ENCODE results near the gene ABI3BP.

DNA sequence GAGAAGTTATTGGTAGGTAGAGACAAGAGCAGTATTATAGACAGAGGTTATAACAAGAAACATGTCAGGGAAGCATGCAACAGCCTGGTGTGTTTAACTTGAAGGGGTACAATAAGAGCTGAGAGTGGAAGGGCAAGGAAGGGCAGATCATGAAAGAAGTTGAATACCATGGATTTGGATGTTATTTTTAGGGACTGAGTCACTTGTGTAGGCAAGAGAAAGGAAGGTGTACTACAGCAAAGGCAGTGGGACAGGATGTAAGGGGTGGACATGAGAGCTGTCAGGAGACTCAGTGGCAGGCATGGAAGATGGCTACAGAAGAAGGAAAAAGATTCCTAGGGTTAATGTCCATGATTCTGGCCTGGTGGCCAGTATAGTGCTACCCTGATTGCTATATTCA, 217.6 kb downstream of the ABI3BP start:
- TF ChIP-seq, protein P1, sequence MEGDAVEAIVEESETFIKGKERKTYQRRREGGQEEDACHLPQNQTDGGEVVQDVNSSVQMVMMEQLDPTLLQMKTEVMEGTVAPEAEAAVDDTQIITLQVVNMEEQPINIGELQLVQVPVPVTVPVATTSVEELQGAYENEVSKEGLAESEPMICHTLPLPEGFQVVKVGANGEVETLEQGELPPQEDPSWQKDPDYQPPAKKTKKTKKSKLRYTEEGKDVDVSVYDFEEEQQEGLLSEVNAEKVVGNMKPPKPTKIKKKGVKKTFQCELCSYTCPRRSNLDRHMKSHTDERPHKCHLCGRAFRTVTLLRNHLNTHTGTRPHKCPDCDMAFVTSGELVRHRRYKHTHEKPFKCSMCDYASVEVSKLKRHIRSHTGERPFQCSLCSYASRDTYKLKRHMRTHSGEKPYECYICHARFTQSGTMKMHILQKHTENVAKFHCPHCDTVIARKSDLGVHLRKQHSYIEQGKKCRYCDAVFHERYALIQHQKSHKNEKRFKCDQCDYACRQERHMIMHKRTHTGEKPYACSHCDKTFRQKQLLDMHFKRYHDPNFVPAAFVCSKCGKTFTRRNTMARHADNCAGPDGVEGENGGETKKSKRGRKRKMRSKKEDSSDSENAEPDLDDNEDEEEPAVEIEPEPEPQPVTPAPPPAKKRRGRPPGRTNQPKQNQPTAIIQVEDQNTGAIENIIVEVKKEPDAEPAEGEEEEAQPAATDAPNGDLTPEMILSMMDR (IDR thresholded peaks at IDR 0.05) = no peak
- TF ChIP-seq POLR2A (IDR thresholded peaks at IDR 0.05) = no peak
